Neural crest cell (in vitro differentiated cells): Measurements from ENCODE around the gene NCOA3. TPM values are rescaled to one million over a fixed set of nuclear protein-coding genes. Genes with fewer than 3 reads are reported as not detected.

Source experiments
- DNase-seq: peaks from one replicate; pipeline ENCODE4 v3.0.0; 2021; ENCODE audit warnings: low read depth, mixed read lengths, low spot score
- H3K27ac Mint-ChIP-seq: one replicate; pipeline ENCODE4 v1.8.0; 2021; ENCODE audit warnings: mild to moderate bottlenecking, mixed read lengths; ENCODE audit not compliant: unreplicated experiment
- H3K27me3 Mint-ChIP-seq: 2 replicates; pipeline ENCODE4 v1.8.0; 2021; ENCODE audit warnings: low read depth, mild to moderate bottlenecking, mixed read lengths
- H3K36me3 Mint-ChIP-seq: 2 replicates; pipeline ENCODE4 v1.8.0; 2021; ENCODE audit warnings: low read depth, mild to moderate bottlenecking, mixed read lengths
- H3K4me1 Mint-ChIP-seq: 2 replicates; pipeline ENCODE4 v1.8.0; 2021; ENCODE audit warnings: mixed read lengths
- H3K4me3 Mint-ChIP-seq: one replicate; pipeline ENCODE4 v1.8.0; 2021; ENCODE audit warnings: mild to moderate bottlenecking, mixed read lengths
- H3K9me3 Mint-ChIP-seq: 2 replicates; pipeline ENCODE4 v1.8.0; 2021; ENCODE audit warnings: mixed read lengths
- total RNA-seq: library from RNA; stranded (reverse); gene quantifications from 2 replicates; pipeline ENCODE4 v1.2.1, GENCODE V29; 2021
- TF ChIP-seq, protein P1 (sequence below): fragments of 200-600 bp; sonication (generic); conservative IDR thresholded peaks from 2 replicates; pipeline ENCODE4 v1.5.0; 2021; ENCODE audit warnings: antibody characterized with exemption, mild to moderate bottlenecking

NCOA3 gene
- total RNA-seq, 1 donor from 2014 or later, result 25.7 TPM

DNA sequence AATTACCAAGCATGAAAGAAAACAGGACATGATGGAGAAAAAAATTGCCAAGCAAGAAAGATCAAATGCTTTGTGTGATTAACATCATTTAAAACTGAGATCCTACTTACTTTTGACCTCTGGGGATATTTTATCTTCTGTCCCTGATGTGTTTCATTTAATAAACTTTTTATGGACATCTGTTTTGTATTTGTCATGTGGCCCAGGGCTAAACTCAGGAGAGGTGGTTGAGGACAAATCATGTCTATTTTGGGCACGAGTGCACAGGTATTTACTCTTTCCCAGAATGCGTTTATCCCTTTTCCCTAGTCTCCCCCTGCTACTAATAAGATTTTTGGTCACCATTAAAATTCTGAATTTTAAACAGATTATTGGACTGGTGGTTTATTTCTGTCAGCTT lies 128.2 kb downstream of the NCOA3 start:
- H3K4me3 Mint-ChIP-seq, result no peak overlapping the region
- H3K36me3 Mint-ChIP-seq, result peaks cover 2% of the 10 kb centered on the region
- no peaks in the 10 kb centered on the region for H3K9me3 Mint-ChIP-seq
- no peak overlapping the region for H3K27ac Mint-ChIP-seq
- DNase-seq, result no peak
- TF ChIP-seq, protein P1, sequence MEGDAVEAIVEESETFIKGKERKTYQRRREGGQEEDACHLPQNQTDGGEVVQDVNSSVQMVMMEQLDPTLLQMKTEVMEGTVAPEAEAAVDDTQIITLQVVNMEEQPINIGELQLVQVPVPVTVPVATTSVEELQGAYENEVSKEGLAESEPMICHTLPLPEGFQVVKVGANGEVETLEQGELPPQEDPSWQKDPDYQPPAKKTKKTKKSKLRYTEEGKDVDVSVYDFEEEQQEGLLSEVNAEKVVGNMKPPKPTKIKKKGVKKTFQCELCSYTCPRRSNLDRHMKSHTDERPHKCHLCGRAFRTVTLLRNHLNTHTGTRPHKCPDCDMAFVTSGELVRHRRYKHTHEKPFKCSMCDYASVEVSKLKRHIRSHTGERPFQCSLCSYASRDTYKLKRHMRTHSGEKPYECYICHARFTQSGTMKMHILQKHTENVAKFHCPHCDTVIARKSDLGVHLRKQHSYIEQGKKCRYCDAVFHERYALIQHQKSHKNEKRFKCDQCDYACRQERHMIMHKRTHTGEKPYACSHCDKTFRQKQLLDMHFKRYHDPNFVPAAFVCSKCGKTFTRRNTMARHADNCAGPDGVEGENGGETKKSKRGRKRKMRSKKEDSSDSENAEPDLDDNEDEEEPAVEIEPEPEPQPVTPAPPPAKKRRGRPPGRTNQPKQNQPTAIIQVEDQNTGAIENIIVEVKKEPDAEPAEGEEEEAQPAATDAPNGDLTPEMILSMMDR, result no peak
- H3K27me3 Mint-ChIP-seq, result no peaks in the 10 kb centered on the region
- no peaks in the 10 kb centered on the region for H3K4me1 Mint-ChIP-seq

DNA sequence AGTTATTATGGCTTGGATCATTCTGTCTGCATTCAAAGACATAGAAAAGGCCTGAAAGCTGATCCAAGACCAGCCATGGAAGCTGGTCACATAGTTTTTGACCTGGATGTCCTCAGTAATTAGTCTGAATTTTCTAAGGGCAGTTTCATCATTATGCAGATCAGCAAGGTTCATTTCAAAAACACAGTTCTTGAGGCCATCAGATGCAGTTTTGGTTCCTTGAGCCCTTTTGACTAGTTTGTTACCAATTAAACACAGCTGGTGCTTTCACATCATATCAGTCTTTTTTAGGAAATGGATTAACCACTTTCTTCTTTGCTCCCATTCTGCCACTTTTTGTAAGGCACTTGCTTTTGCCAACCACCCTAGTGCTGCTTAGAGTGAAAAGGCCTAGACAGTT lies 129.4 kb downstream of the NCOA3 start:
- DNase-seq, result no peak
- Mint-ChIP-seq H3K27ac (no peak overlapping the region), H3K4me1 (no peaks in the 10 kb centered on the region), H3K36me3 (peaks cover 2% of the 10 kb centered on the region), H3K9me3 (no peaks in the 10 kb centered on the region), H3K27me3 (no peaks in the 10 kb centered on the region), H3K4me3 (no peak overlapping the region)
- TF ChIP-seq, protein P1, result no peak

GRCh38 chr20:47635256-47635655 lies 133.6 kb downstream of the NCOA3 start:
- no peak overlapping the region for H3K27ac Mint-ChIP-seq
- TF ChIP-seq, protein P1, result no peak
- H3K4me3 Mint-ChIP-seq, result no peak overlapping the region
- H3K36me3 Mint-ChIP-seq, result peaks cover 14% of the 10 kb centered on the region
- no peaks in the 10 kb centered on the region for H3K9me3 Mint-ChIP-seq
- no peaks in the 10 kb centered on the region for H3K27me3 Mint-ChIP-seq
- H3K4me1 Mint-ChIP-seq, result no peaks in the 10 kb centered on the region
- DNase-seq, result no peak

DNA sequence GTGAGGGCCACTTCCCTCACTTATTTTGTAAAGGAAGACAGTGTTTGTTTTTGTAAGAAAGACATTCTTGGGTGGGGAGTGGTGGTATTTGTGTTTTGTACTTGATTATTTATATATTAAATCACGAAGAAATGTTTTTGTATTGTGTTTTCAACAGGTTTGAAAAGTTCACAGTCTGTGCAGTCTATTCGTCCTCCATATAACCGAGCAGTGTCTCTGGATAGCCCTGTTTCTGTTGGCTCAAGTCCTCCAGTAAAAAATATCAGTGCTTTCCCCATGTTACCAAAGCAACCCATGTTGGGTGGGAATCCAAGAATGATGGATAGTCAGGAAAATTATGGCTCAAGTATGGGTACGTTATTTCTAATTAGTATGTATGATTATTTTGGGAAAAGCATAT lies 137.2 kb downstream of the NCOA3 start:
- no peak overlapping the region for H3K4me3 Mint-ChIP-seq
- no peak for DNase-seq
- TF ChIP-seq, protein P1, result no peak
- H3K4me1 Mint-ChIP-seq, result no peaks in the 10 kb centered on the region
- peaks cover 27% of the 10 kb centered on the region for H3K36me3 Mint-ChIP-seq
- no peaks in the 10 kb centered on the region for H3K9me3 Mint-ChIP-seq
- no peaks in the 10 kb centered on the region for H3K27me3 Mint-ChIP-seq
- no peak overlapping the region for H3K27ac Mint-ChIP-seq

- H3K27ac Mint-ChIP-seq, result no peak overlapping the region
- H3K4me1 Mint-ChIP-seq, result peaks cover 3% of the 10 kb centered on the region
- H3K36me3 Mint-ChIP-seq, result peaks cover 32% of the 10 kb centered on the region
- TF ChIP-seq, protein P1, result no peak
- H3K9me3 Mint-ChIP-seq, result no peaks in the 10 kb centered on the region
- no peak overlapping the region for H3K4me3 Mint-ChIP-seq
- no peaks in the 10 kb centered on the region for H3K27me3 Mint-ChIP-seq
- no peak for DNase-seq
These were observed 140.4 kb downstream of the NCOA3 start for GRCh38 chr20:47642118-47642517.

- peaks cover 32% of the 10 kb centered on the region for H3K36me3 Mint-ChIP-seq
- no peak for DNase-seq
- H3K27me3 Mint-ChIP-seq, result no peaks in the 10 kb centered on the region
- TF ChIP-seq, protein P1, result no peak
- H3K9me3 Mint-ChIP-seq, result no peaks in the 10 kb centered on the region
- H3K4me3 Mint-ChIP-seq, result no peak overlapping the region
- peaks cover 3% of the 10 kb centered on the region for H3K4me1 Mint-ChIP-seq
- H3K27ac Mint-ChIP-seq, result no peak overlapping the region
These were observed 140.9 kb downstream of the NCOA3 start for GRCh38 chr20:47642624-47643023.
